AG09309 (cell line): ENCODE data around the gene TNK1.

Experiments used
- DNase-seq: peaks from one replicate; pipeline ENCODE4 v3.0.0-alpha.2; 2010; ENCODE audit warnings: low read depth
- H3K4me3 ChIP-seq: 2 replicates; pipeline ENCODE4 v1.5.1; 2011; ENCODE audit warnings: mild to moderate bottlenecking, low read depth, low read length, moderate library complexity; ENCODE audit not compliant: control insufficient read depth
- TF ChIP-seq, protein P1 (sequence below): IDR thresholded peaks from 2 replicates; pipeline ENCODE4 v1.5.1; 2011; ENCODE audit warnings: mild to moderate bottlenecking, low read depth, low read length, inconsistent platforms; ENCODE audit not compliant: insufficient read depth, control insufficient read depth; ENCODE audit errors: missing control alignments

TNK1 gene

GRCh38 chr17:7418472-7419152 is 37.7 kb downstream of the TNK1 start:
- TF ChIP-seq, protein P1, sequence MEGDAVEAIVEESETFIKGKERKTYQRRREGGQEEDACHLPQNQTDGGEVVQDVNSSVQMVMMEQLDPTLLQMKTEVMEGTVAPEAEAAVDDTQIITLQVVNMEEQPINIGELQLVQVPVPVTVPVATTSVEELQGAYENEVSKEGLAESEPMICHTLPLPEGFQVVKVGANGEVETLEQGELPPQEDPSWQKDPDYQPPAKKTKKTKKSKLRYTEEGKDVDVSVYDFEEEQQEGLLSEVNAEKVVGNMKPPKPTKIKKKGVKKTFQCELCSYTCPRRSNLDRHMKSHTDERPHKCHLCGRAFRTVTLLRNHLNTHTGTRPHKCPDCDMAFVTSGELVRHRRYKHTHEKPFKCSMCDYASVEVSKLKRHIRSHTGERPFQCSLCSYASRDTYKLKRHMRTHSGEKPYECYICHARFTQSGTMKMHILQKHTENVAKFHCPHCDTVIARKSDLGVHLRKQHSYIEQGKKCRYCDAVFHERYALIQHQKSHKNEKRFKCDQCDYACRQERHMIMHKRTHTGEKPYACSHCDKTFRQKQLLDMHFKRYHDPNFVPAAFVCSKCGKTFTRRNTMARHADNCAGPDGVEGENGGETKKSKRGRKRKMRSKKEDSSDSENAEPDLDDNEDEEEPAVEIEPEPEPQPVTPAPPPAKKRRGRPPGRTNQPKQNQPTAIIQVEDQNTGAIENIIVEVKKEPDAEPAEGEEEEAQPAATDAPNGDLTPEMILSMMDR = no peak
- DNase-seq = no peak
- H3K4me3 ChIP-seq = no peak overlapping the region

- no peak within 1 kb of the TSS for H3K4me3 ChIP-seq
- no peak for DNase-seq
- TF ChIP-seq, protein P1 = no peak
Observed at GRCh38 chr17:7419819-7420610, 39.1 kb downstream of the TNK1 start, which contains the start of gene SPEM1. SPEM1 (plus strand) TSS chr17:7420324; CDS start chr17:7420385, 61 bp downstream.

GRCh38 chr17:7421186-7421585 is 40.3 kb downstream of the TNK1 start:
- TF ChIP-seq, protein P1 = no peak
- DNase-seq = no peak
- H3K4me3 ChIP-seq = no peak overlapping the region

DNA sequence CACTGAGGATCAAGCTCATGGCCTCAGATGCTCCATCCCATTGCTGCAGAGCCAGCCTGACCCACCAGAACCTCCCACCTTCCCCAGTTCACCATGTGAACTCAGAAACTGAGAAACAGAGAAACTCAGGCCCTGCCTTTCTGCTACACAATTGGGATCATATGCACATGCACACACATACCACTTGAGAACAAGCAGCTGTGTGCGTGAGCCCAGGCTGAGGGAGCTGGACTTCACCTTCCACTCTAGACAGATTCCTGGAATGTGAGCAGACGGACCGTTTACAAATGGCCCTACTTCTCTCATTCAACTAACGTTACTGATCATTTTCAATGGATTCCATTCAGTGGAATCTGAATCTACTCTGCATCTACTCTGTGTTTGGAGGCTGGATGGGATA is 42.8 kb downstream of the TNK1 start:
- no peak for DNase-seq
- no peak overlapping the region for H3K4me3 ChIP-seq
- TF ChIP-seq, protein P1 = no peak

DNA sequence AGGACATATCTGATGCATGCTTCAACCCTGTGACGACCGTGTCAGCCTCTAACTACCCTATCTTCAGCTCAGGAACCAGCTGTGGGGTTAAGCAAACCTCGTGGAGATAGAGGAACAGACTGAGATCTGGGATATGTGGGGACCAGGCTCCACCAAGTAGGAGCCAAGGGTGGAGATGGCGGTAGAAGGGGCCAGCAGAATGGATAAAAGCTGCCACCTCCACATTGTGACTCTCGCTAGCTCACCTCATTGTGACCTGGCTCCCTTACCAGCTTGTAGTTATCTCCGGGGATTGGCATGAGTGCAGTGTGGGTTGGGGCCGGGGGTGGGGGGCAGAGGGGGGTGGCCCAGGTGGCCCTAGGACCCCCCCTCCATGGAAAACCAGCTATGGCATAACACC is 44.4 kb downstream of the TNK1 start, which contains the start of gene SPEM2:
TSS of gene SPEM2 (plus strand) at position 301 of the 400 bp plus-strand sequence. CDS start at position 374, 73 bp downstream.
- TF ChIP-seq, protein P1 = no peak
- no peak within 1 kb of the TSS for H3K4me3 ChIP-seq
- DNase-seq = no peak

- no peak overlapping the region for H3K4me3 ChIP-seq
- no peak for DNase-seq
- TF ChIP-seq, protein P1 = no peak
Observed at GRCh38 chr17:7425756-7426155, 44.9 kb downstream of the TNK1 start.
